Karpas-422 (cell line): ENCODE measurements around the gene ITPRIP. TPM values are rescaled to one million over a fixed set of nuclear protein-coding genes. Genes with fewer than 3 reads are reported as not detected.

Experiments used
- DNase-seq: peaks from one replicate; pipeline ENCODE4 v3.0.0-alpha.2; 2015
- H2AFZ ChIP-seq: fragments of 200-600 bp; sonication (generic); 2 replicates; pipeline ENCODE4 v1.6.1; 2014; ENCODE audit warnings: antibody characterized with exemption, low read length, mixed read lengths
- H3K27ac ChIP-seq: fragments of 200-600 bp; sonication (generic); 2 replicates; pipeline ENCODE4 v1.5.1; 2014; ENCODE audit warnings: mild to moderate bottlenecking, low read length, moderate library complexity
- H3K27me3 ChIP-seq: fragments of 200-600 bp; sonication (generic); 2 replicates; pipeline ENCODE4 v1.6.1; 2014; ENCODE audit warnings: low read length, mixed read lengths
- H3K36me3 ChIP-seq: fragments of 200-600 bp; sonication (generic); 2 replicates; pipeline ENCODE4 v1.6.1; 2014; ENCODE audit warnings: low read length, mixed read lengths; ENCODE audit not compliant: insufficient read depth
- H3K4me1 ChIP-seq: fragments of 200-600 bp; sonication (generic); 2 replicates; pipeline ENCODE4 v1.6.1; 2014; ENCODE audit warnings: mild to moderate bottlenecking, low read length, mixed read lengths
- H3K4me2 ChIP-seq: fragments of 200-600 bp; sonication (generic); 2 replicates; pipeline ENCODE4 v1.6.1; 2014; ENCODE audit warnings: low read length, low read depth, mild to moderate bottlenecking; ENCODE audit not compliant: poor library complexity, severe bottlenecking
- H3K4me3 ChIP-seq: fragments of 200-600 bp; sonication (generic); 2 replicates; pipeline ENCODE4 v1.5.1; 2014; ENCODE audit warnings: mild to moderate bottlenecking, antibody characterized with exemption, low read length, mixed read lengths
- H3K79me2 ChIP-seq: fragments of 200-600 bp; sonication (generic); 2 replicates; pipeline ENCODE4 v1.6.1; 2014; ENCODE audit warnings: mild to moderate bottlenecking, low read length, mixed read lengths
- H3K9ac ChIP-seq: fragments of 200-600 bp; sonication (generic); 2 replicates; pipeline ENCODE4 v1.6.0; 2014; ENCODE audit warnings: low read length
- H3K9me2 ChIP-seq: fragments of 200-600 bp; sonication (generic), shearing (Covaris generic); replicated peaks from 2 replicates; pipeline ENCODE4 v1.6.0; 2014; ENCODE audit warnings: mild to moderate bottlenecking, low read length, moderate library complexity; ENCODE audit not compliant: insufficient read depth
- H3K9me3 ChIP-seq: fragments of 300-700, 200-600 bp; sonication (generic); 2 replicates; pipeline ENCODE4 v1.6.1; 2014; ENCODE audit warnings: low read length, mixed read lengths
- H4K20me1 ChIP-seq: fragments of 200-600 bp; sonication (generic); 2 replicates; pipeline ENCODE4 v1.6.1; 2014; ENCODE audit warnings: mild to moderate bottlenecking, antibody characterized with exemption, low read length, low read depth; ENCODE audit not compliant: insufficient read depth
- total RNA-seq: library from RNA; depleted of rRNA; stranded (reverse); fragments of >200 nt; shearing (Covaris generic); gene quantifications from 2 replicates; pipeline ENCODE4 v1.2.3, GENCODE V29; 2014; ENCODE audit warnings: low replicate concordance

The ITPRIP gene
- total RNA-seq, 1 experiment from 2014 or later, result 4.5 TPM

DNA sequence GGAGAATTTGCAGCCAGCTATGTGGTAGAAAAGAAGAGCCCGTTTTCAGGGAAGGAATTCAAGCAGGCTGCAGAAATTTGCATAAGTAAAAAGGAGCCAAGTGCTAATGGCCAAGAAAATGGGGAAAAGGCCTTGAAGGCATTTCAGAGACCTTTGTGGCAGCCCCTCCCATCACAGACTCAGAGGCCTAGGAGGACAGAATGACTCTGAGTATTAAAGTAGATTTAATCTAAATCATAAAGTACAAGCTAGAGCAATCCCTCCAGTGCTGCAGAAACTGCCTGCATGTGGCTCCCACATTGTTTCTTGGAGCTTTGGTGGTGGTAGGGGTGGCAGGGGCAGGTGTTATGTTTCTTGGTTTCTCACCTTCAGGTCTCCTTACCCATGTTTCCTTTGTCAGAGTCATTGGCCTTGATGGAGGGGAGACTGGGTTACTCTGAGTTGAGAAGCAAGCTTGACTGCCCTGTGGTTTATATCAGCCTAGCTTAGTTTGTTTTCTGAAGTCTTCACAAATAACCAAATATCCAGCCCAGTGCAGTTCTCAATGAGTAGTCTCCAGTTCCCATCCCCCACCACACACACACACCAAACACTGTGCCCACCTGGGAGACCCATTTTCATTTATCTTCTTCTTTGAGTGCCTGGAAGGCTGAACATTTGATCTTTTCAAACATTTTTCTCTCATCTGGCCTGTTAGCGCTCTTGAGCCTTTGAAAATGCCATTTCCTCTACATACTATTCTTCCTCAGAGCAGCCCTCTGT, 34.5 kb downstream of the ITPRIP start:
- Histone ChIP-seq H2AFZ (no peak overlapping the region), H3K36me3 (no peaks in the 10 kb centered on the region), H3K79me2 (no peaks in the 10 kb centered on the region), H3K4me1 (peaks cover 6% of the 10 kb centered on the region), H3K27ac (no peak overlapping the region), H3K9me3 (no peaks in the 10 kb centered on the region), H3K9me2 (no peaks in the 10 kb centered on the region), H3K4me2 (no peak overlapping the region), H3K27me3 (no peaks in the 10 kb centered on the region), H3K4me3 (no peak overlapping the region), H3K9ac (no peak overlapping the region), H4K20me1 (0 out of 2 replicates have a peak, but pooled peaks cover 3% of the 10 kb centered on the region)
- no peak for DNase-seq

DNA sequence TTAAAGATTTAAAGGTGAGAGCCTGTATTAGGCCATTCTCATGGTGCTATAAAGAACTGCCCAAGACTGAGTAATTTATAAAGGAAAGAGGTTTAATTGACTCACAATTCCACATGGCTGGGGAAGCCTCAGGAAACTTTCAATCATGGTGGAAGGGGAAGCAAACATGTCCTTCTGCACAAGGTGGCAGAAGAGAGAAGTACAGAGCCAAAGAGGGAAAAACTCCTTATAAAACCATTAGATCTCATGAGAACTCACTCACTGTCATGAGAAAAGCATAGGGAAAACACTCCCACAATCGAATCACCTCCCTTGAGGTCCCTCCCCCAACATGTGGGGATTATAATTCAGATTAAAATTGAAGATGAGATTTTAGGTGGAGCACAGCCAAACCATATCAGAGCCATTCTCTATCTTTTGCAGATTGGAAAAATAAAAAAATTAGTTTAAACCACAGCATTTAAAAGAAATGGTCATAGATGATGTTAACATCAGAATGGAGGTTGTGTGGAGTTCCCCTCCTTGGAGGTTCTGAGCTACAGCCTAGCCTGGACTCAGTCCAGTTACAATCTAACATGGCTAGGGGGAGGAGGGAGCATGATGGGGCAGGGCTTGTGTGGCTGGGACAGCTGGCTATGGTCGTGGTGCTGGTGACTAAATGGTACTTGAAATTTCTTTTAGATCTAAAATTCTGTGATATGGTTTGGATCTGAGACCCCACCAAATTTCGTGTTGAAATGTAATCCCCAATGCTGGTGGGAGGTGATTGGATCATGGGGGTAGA, 36.2 kb downstream of the ITPRIP start:
- H4K20me1 ChIP-seq, result 0 out of 2 replicates have a peak, but pooled peaks cover 3% of the 10 kb centered on the region
- peaks cover 10% of the 10 kb centered on the region for H3K4me1 ChIP-seq
- no peak overlapping the region for H3K4me3 ChIP-seq
- no peaks in the 10 kb centered on the region for H3K9me2 ChIP-seq
- no peaks in the 10 kb centered on the region for H3K36me3 ChIP-seq
- no peak overlapping the region for H3K4me2 ChIP-seq
- no peaks in the 10 kb centered on the region for H3K27me3 ChIP-seq
- no peak for DNase-seq
- no peaks in the 10 kb centered on the region for H3K79me2 ChIP-seq
- no peak overlapping the region for H3K27ac ChIP-seq
- no peak overlapping the region for H3K9ac ChIP-seq
- no peaks in the 10 kb centered on the region for H3K9me3 ChIP-seq
- no peak overlapping the region for H2AFZ ChIP-seq

GRCh38 chr10:104300736-104301292, 37.5 kb downstream of the ITPRIP start:
- Histone ChIP-seq H2AFZ (no peak overlapping the region), H3K4me1 (peaks cover 6% of the 10 kb centered on the region), H3K27ac (no peak overlapping the region), H3K9me2 (no peaks in the 10 kb centered on the region), H3K79me2 (no peaks in the 10 kb centered on the region), H3K27me3 (no peaks in the 10 kb centered on the region), H3K36me3 (no peaks in the 10 kb centered on the region), H3K4me2 (no peak overlapping the region), H3K9me3 (no peaks in the 10 kb centered on the region), H4K20me1 (no peaks in the 10 kb centered on the region), H3K4me3 (no peak overlapping the region), H3K9ac (no peak overlapping the region)
- no peak for DNase-seq

DNA sequence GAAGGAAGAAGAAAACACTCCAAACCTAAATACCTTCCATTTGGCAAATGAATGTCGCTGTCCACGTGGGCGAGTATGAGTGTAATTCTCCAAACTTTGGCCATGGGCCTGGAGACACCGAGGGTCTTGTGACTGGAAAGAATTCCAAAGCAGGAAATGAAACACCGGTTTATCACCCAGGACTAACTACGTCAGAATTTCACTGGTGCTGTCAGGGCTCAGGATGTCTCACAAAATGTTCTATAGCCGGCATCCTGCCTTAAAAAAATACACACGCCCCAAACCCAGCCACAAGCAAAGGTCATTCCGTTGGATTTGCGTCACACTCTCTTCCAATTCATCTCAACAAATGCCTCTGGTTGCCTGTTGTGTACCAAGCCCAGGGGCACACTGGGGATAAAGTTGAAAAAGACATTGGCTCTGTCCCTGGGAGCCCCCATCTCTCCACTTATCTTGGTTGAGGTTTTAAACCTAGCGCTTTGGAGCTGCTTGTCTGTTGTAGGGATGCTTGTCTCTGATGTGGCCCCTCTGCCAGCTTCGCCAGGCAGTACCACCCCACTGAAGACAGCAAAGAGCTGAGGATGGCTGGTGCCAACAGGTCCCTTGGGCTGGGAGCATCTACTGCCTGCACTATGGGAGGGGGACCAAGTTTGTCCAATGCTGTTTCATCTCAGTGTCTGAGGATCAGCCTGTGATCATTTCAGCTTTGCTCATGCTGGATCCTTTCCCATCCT, 38.1 kb downstream of the ITPRIP start:
- H3K4me2 ChIP-seq, result no peak overlapping the region
- no peak overlapping the region for H3K27ac ChIP-seq
- no peaks in the 10 kb centered on the region for H3K27me3 ChIP-seq
- H3K9me3 ChIP-seq, result no peaks in the 10 kb centered on the region
- no peak overlapping the region for H3K9ac ChIP-seq
- H2AFZ ChIP-seq, result no peak overlapping the region
- H3K9me2 ChIP-seq, result no peaks in the 10 kb centered on the region
- peaks cover 3% of the 10 kb centered on the region; the same call in 1 of the 2 replicates for H3K4me1 ChIP-seq
- H4K20me1 ChIP-seq, result no peaks in the 10 kb centered on the region
- H3K79me2 ChIP-seq, result no peaks in the 10 kb centered on the region
- H3K36me3 ChIP-seq, result no peaks in the 10 kb centered on the region
- no peak for DNase-seq
- H3K4me3 ChIP-seq, result no peak overlapping the region

GRCh38 chr10:104299031-104299904, 39.0 kb downstream of the ITPRIP start:
- Histone ChIP-seq H3K9me2 (no peaks in the 10 kb centered on the region), H3K36me3 (no peaks in the 10 kb centered on the region), H3K79me2 (no peaks in the 10 kb centered on the region), H3K27me3 (no peaks in the 10 kb centered on the region), H3K4me2 (no peak overlapping the region), H3K9ac (no peak overlapping the region), H4K20me1 (no peaks in the 10 kb centered on the region), H2AFZ (no peak overlapping the region), H3K27ac (no peak overlapping the region), H3K4me3 (no peak overlapping the region), H3K4me1 (peaks cover 3% of the 10 kb centered on the region; the same call in 1 of the 2 replicates), H3K9me3 (no peaks in the 10 kb centered on the region)
- DNase-seq, result no peak

- H3K9me3 ChIP-seq, result no peaks in the 10 kb centered on the region
- no peak overlapping the region for H3K4me2 ChIP-seq
- H3K9ac ChIP-seq, result no peak overlapping the region
- H2AFZ ChIP-seq, result no peak overlapping the region
- peaks cover 3% of the 10 kb centered on the region; the same call in 1 of the 2 replicates for H3K4me1 ChIP-seq
- H3K79me2 ChIP-seq, result no peaks in the 10 kb centered on the region
- H3K27ac ChIP-seq, result no peak overlapping the region
- no peaks in the 10 kb centered on the region for H4K20me1 ChIP-seq
- DNase-seq, result peak; percentile 79
- H3K27me3 ChIP-seq, result no peaks in the 10 kb centered on the region
- no peak overlapping the region for H3K4me3 ChIP-seq
- no peaks in the 10 kb centered on the region for H3K36me3 ChIP-seq
- H3K9me2 ChIP-seq, result no peaks in the 10 kb centered on the region
These were observed 40.3 kb downstream of the ITPRIP start for GRCh38 chr10:104297697-104298660.
